ENCODE measurements around the gene CGNL1.

Gene CGNL1

GRCh38 chr15:57460208-57460816 is 84.0 kb downstream of the CGNL1 start:
- no peak for DNase-seq (ENCODE audit: extremely low read depth, low read depth)
- H3K4me3 ChIP-seq (replicated peaks; ENCODE audit: low read depth, low read length): no peak overlapping the region
- no peak for TF ChIP-seq CTCF (IDR thresholded peaks at IDR 0.05; ENCODE audit: low read depth, low read length, missing control alignments)

- no peak for DNase-seq (ENCODE audit: extremely low read depth, low read depth)
- no peak overlapping the region for H3K4me3 ChIP-seq (replicated peaks; ENCODE audit: low read depth, low read length)
- no peak for TF ChIP-seq CTCF (IDR thresholded peaks at IDR 0.05; ENCODE audit: low read depth, low read length, missing control alignments)
Observed at GRCh38 chr15:57461541-57461940, 85.2 kb downstream of the CGNL1 start.

GRCh38 chr15:57462381-57462780 is 86.1 kb downstream of the CGNL1 start:
- TF ChIP-seq CTCF (IDR thresholded peaks at IDR 0.05; ENCODE audit: low read depth, low read length, missing control alignments): no peak
- no peak overlapping the region for H3K4me3 ChIP-seq (replicated peaks; ENCODE audit: low read depth, low read length)
- no peak for DNase-seq (ENCODE audit: extremely low read depth, low read depth)

GRCh38 chr15:57463360-57463759 is 87.1 kb downstream of the CGNL1 start:
- no peak overlapping the region for H3K4me3 ChIP-seq (replicated peaks; ENCODE audit: low read depth, low read length)
- TF ChIP-seq CTCF (IDR thresholded peaks at IDR 0.05; ENCODE audit: low read depth, low read length, missing control alignments): no peak
- no peak for DNase-seq (ENCODE audit: extremely low read depth, low read depth)

- no peak for DNase-seq (ENCODE audit: extremely low read depth, low read depth)
- H3K4me3 ChIP-seq (replicated peaks; ENCODE audit: low read depth, low read length): no peak overlapping the region
- no peak for TF ChIP-seq CTCF (IDR thresholded peaks at IDR 0.05; ENCODE audit: low read depth, low read length, missing control alignments)
Observed at GRCh38 chr15:57464480-57464879, 88.2 kb downstream of the CGNL1 start.

- no peak for DNase-seq (ENCODE audit: extremely low read depth, low read depth)
- TF ChIP-seq CTCF (IDR thresholded peaks at IDR 0.05; ENCODE audit: low read depth, low read length, missing control alignments): no peak
Observed at GRCh38 chr15:57468486-57468885, 92.2 kb downstream of the CGNL1 start.

GRCh38 chr15:57470543-57470942 is 94.2 kb downstream of the CGNL1 start:
- H3K4me3 ChIP-seq (replicated peaks; ENCODE audit: low read depth, low read length): no peak overlapping the region
- DNase-seq (ENCODE audit: extremely low read depth, low read depth): no peak
- TF ChIP-seq CTCF (IDR thresholded peaks at IDR 0.05; ENCODE audit: low read depth, low read length, missing control alignments): no peak

More at GRCh38 chr15:57468486-57468885, 92.2 kb downstream of the CGNL1 start:
- no peak overlapping the region for H3K4me3 ChIP-seq (replicated peaks; ENCODE audit: low read depth, low read length)
